Neuronal stem cell (in vitro differentiated cells): ENCODE measurements around the gene RPL27A.

Experiments
- DNase-seq: peaks from one replicate; pipeline ENCODE4 v3.0.0-alpha.2; 2013; ENCODE audit warnings: low spot score
- H2AFZ ChIP-seq: one replicate; pipeline ENCODE4 v1.6.1; 2013; ENCODE audit warnings: mild to moderate bottlenecking, low read length, inconsistent platforms
- H2AK5ac ChIP-seq: 2 replicates; pipeline ENCODE4 v1.6.1; 2013; ENCODE audit warnings: low read depth, mild to moderate bottlenecking, inconsistent platforms, low read length, moderate library complexity, mixed read lengths
- H2BK120ac ChIP-seq: 2 replicates; pipeline ENCODE4 v1.6.1; 2013; ENCODE audit warnings: low read depth, mild to moderate bottlenecking, inconsistent platforms, low read length, moderate library complexity, mixed read lengths
- H2BK12ac ChIP-seq: one replicate; pipeline ENCODE4 v1.6.1; 2013; ENCODE audit warnings: low read length, inconsistent platforms
- H2BK15ac ChIP-seq: 2 replicates; pipeline ENCODE4 v1.6.1; 2013; ENCODE audit warnings: mild to moderate bottlenecking, low read length, inconsistent platforms, mixed read lengths
- H2BK5ac ChIP-seq: one replicate; pipeline ENCODE4 v1.6.1; 2013; ENCODE audit warnings: inconsistent platforms, mild to moderate bottlenecking, low read length, moderate library complexity
- H3K14ac ChIP-seq: one replicate; pipeline ENCODE4 v1.6.1; 2013; ENCODE audit warnings: low read length, inconsistent platforms
- H3K18ac ChIP-seq: 2 replicates; pipeline ENCODE4 v1.6.1; 2013; ENCODE audit warnings: low read length, inconsistent platforms
- H3K23ac ChIP-seq: 2 replicates; pipeline ENCODE4 v1.6.1; 2013; ENCODE audit warnings: low read depth, mild to moderate bottlenecking, mixed read lengths, low read length, inconsistent platforms; ENCODE audit not compliant: poor library complexity
- H3K27ac ChIP-seq: replicated peaks from 3 replicates; pipeline ENCODE4 v1.5.1; 2013; ENCODE audit warnings: low read length, inconsistent platforms
- H3K27me3 ChIP-seq, 3 experiments: 2 replicates each; pipeline ENCODE4 v1.6.1; 2013; ENCODE audit warnings: low read length in 3 of 3, mild to moderate bottlenecking in 2 of 3, inconsistent platforms in 1 of 3, low read depth in 1 of 3, mixed read lengths in 1 of 3, moderate library complexity in 1 of 3; ENCODE audit not compliant: control insufficient read depth in 3 of 3, insufficient read depth in 3 of 3
- H3K36me3 ChIP-seq, 2 donors: replicated peaks in 1 of 2; 2 replicates each; pipeline ENCODE4 v1.6.1; 2013; ENCODE audit warnings: low read length in 2 of 2; ENCODE audit not compliant: control insufficient read depth in 2 of 2, insufficient read depth in 2 of 2
- H3K4ac ChIP-seq: 2 replicates; pipeline ENCODE4 v1.6.1; 2013; ENCODE audit warnings: inconsistent platforms, mild to moderate bottlenecking, low read length, moderate library complexity
- H3K4me1 ChIP-seq, 2 donors: 1 replicate in 1 of 2; 2 replicates in 1 of 2; pipeline ENCODE4 v1.6.1; 2013; ENCODE audit warnings: low read length in 2 of 2, low read depth in 1 of 2; ENCODE audit not compliant: control insufficient read depth in 2 of 2, insufficient read depth in 1 of 2
- H3K4me2 ChIP-seq: one replicate; pipeline ENCODE4 v1.6.1; 2013; ENCODE audit warnings: mild to moderate bottlenecking, low read length, inconsistent platforms; ENCODE audit not compliant: insufficient read depth, poor library complexity, severe bottlenecking
- H3K4me3 ChIP-seq, 2 donors: 2 replicates each; pipeline ENCODE4 v1.5.1; 2013; ENCODE audit warnings: low read length in 2 of 2, mild to moderate bottlenecking in 2 of 2, inconsistent platforms in 1 of 2, moderate library complexity in 1 of 2
- H3K79me1 ChIP-seq: one replicate; pipeline ENCODE4 v1.6.1; 2013; ENCODE audit warnings: low read depth, mild to moderate bottlenecking, inconsistent platforms, low read length, moderate library complexity
- H3K9ac ChIP-seq: one replicate; pipeline ENCODE4 v1.6.1; 2013; ENCODE audit warnings: mild to moderate bottlenecking, low read depth, low read length, inconsistent platforms; ENCODE audit not compliant: poor library complexity
- H3K9me3 ChIP-seq, 2 donors: replicated peaks in 1 of 2; 2 replicates each; pipeline versions ENCODE3 to v1.6.1; 2013; ENCODE audit warnings: low read length in 2 of 2, mild to moderate bottlenecking in 2 of 2, inconsistent platforms in 1 of 2, low read depth in 1 of 2, mixed read lengths in 1 of 2, moderate library complexity in 1 of 2; ENCODE audit not compliant: control insufficient read depth in 2 of 2, insufficient read depth in 1 of 2
- H4K8ac ChIP-seq: one replicate; pipeline ENCODE4 v1.6.1; 2013; ENCODE audit warnings: low read depth, mild to moderate bottlenecking, inconsistent platforms, low read length, moderate library complexity
- H4K91ac ChIP-seq: one replicate; pipeline ENCODE4 v1.6.1; 2013; ENCODE audit warnings: low read length, low read depth, mild to moderate bottlenecking, inconsistent platforms; ENCODE audit not compliant: poor library complexity
- WGBS, 2 donors: extraction: QIAGEN DNeasy Blood & Tissue Kit; methylation state at CpG; one replicate each; pipeline ENCODE4 v1.1.7; 2013; ENCODE audit warnings: missing lambda C conversion rate in 2 of 2, mixed read lengths in 1 of 2; ENCODE audit not compliant: insufficient read length in 2 of 2, insufficient replicate concordance in 1 of 2; ENCODE audit errors: extremely low coverage in 2 of 2; 5-methylcytosine and 5-hydroxymethylcytosine counted together

The RPL27A gene

DNA sequence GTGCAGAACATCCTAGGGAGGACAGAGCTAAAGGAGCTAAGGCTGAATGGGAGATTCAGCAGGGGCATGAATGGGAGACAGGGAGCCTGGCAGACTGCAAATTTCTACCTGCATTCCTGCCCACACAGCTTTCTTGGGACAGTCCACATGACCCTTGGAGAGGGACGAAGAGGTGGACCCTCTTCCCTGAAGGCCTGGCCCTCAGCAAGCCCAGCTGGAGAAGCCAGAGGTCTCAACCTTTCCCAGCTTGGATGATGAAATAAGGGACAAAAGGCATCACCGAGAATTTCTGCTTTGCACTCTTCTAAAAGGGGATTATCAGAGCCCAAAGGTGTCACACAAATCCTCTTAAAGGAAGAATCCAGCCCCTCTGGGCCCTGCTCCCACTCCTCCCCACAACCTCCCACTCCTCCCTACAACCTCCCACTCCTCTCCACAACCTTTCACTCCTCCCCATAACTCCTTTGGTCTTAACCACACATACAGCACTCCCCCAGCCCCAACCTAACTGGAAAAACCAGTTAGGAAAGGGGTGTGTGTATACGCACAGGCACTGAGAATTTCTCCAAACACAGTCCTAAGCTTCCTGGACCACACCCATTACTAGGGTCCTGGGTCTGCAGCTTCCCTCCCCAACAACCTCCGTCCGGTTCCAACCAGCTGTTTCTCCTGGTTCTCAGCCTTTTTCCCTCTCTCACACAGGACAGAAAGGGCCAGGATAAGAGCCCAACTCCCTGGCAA, 38.4 kb downstream of the RPL27A start:
- Histone ChIP-seq H2BK5ac (peak overlapping the region; percentile 56), H2AFZ (no peak overlapping the region), H3K9me3 (no peaks in the 10 kb centered on the region), H2BK15ac (no peak overlapping the region), H3K4ac (no peak overlapping the region), H3K36me3 (peaks cover 19 to 69% of the 10 kb centered on the region in 2 donors), H3K4me3 (no peak overlapping the region), H3K27ac (peak overlapping the region; percentile 29), H3K14ac (no peak overlapping the region), H3K9ac (no peak overlapping the region), H3K79me1 (no peaks in the 10 kb centered on the region), H2AK5ac (peak overlapping the region; percentile 37), H2BK12ac (no peak overlapping the region), H3K27me3 (no peaks in the 10 kb centered on the region), H4K91ac (no peak overlapping the region), H2BK120ac (no peak overlapping the region), H3K4me2 (no peak overlapping the region), H4K8ac (no peak overlapping the region), H3K23ac (no peak overlapping the region), H3K18ac (peak overlapping the region; percentile 80), H3K4me1 (peaks cover 13 to 35% of the 10 kb centered on the region in 2 donors)
- no peak for DNase-seq
- no CpG with 5 or more reads among the region's 5 CpGs for WGBS, 2 donors

- Histone ChIP-seq H2AFZ (no peak overlapping the region), H3K79me1 (no peaks in the 10 kb centered on the region), H4K8ac (no peak overlapping the region), H4K91ac (no peak overlapping the region), H3K14ac (peak overlapping the region; percentile 25), H3K4me3 (no peak overlapping the region), H3K4me2 (no peak overlapping the region), H3K9ac (no peak overlapping the region), H3K18ac (peak overlapping the region; percentile 80), H3K27me3 (no peaks in the 10 kb centered on the region), H2BK12ac (no peak overlapping the region), H3K27ac (peak overlapping the region; percentile 16), H2AK5ac (peak overlapping the region; percentile 37), H3K36me3 (peaks cover 19 to 70% of the 10 kb centered on the region in 2 donors), H2BK120ac (no peak overlapping the region), H3K23ac (no peak overlapping the region), H3K4ac (no peak overlapping the region), H2BK5ac (peak overlapping the region; percentile 56), H3K9me3 (no peaks in the 10 kb centered on the region), H2BK15ac (no peak overlapping the region), H3K4me1 (peaks cover 13 to 35% of the 10 kb centered on the region in 2 donors)
- WGBS, 2 donors: no CpG with 5 or more reads among the region's 13 CpGs
- no peak for DNase-seq
Observed at GRCh38 chr11:8721609-8722500, 39.3 kb downstream of the RPL27A start.

DNA sequence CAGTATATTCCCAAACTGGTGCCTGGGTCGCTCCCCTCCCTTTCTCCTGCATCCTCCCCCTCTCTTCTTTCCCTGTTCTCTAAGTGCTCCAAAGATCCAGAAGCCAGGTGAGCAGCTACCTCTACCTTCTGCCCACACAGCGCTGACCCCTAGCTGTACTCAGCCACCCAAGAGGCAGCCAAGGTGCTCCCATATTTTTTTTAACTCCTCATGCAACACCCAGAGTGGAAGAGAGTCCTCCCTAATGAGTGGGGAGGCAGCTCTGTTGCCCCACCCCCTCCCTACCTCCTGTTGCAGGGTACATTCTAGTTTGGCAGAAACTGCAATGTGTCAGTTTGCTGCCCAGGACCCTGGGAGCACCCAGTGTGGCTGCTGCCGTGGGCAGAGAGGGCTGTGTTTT, 40.2 kb downstream of the RPL27A start:
- Histone ChIP-seq H3K27ac (peak overlapping the region; percentile 40), H2BK5ac (no peak overlapping the region), H3K4ac (no peak overlapping the region), H3K14ac (no peak overlapping the region), H2BK120ac (no peak overlapping the region), H3K4me2 (no peak overlapping the region), H2BK15ac (no peak overlapping the region), H3K9ac (no peak overlapping the region), H3K23ac (no peak overlapping the region), H2BK12ac (no peak overlapping the region), H4K91ac (no peak overlapping the region), H3K36me3 (peaks cover 10 to 69% of the 10 kb centered on the region in 2 donors), H3K79me1 (no peaks in the 10 kb centered on the region), H3K9me3 (no peaks in the 10 kb centered on the region), H4K8ac (no peak overlapping the region), H3K4me1 (peaks cover 13 to 35% of the 10 kb centered on the region in 2 donors), H3K18ac (no peak overlapping the region), H2AK5ac (no peak overlapping the region), H3K27me3 (no peaks in the 10 kb centered on the region), H3K4me3 (no peak overlapping the region), H2AFZ (no peak overlapping the region)
- DNase-seq: no peak
- no CpG with 5 or more reads among the region's 3 CpGs for WGBS, 2 donors

DNA sequence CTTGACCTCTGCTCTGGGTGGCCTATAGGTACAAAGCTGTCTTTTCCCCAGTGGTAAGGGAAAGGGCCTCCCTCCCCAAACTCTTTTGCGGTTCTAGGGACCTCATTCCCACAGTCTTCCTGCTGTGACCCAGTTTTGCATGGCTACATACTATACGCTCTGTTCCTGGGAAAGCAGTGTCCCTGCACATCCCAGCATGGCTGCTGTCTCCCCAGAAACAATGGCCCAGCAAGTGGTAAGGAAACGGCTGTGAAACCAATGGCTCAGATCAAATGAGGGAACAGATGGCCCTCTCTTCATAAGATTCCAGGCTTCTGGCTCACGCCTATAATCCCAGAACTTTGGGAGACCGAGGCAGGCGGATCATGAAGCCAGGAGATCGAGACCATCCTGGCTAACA, 41.1 kb downstream of the RPL27A start:
- Histone ChIP-seq H3K27ac (peak overlapping the region; percentile 40), H2BK5ac (no peak overlapping the region), H2BK15ac (no peak overlapping the region), H3K4ac (no peak overlapping the region), H2AK5ac (no peak overlapping the region), H3K27me3 (no peaks in the 10 kb centered on the region), H3K4me3 (no peak overlapping the region), H2BK12ac (no peak overlapping the region), H3K23ac (no peak overlapping the region), H4K8ac (no peak overlapping the region), H2AFZ (no peak overlapping the region), H3K36me3 (peaks cover 12 to 67% of the 10 kb centered on the region in 2 donors), H4K91ac (no peak overlapping the region), H3K9me3 (no peaks in the 10 kb centered on the region), H3K14ac (no peak overlapping the region), H2BK120ac (no peak overlapping the region), H3K18ac (no peak overlapping the region), H3K9ac (no peak overlapping the region), H3K79me1 (no peaks in the 10 kb centered on the region), H3K4me2 (no peak overlapping the region), H3K4me1 (peaks cover 5 to 31% of the 10 kb centered on the region in 2 donors)
- no CpG with 5 or more reads among the region's 7 CpGs for WGBS, 2 donors
- DNase-seq: no peak
